ENCODE measurements around the gene LRRC51.

LRRC51 gene

GRCh38 chr11:72080326-72081183, at the start of gene LRRC51, which contains the start of gene NUMA1:
TSS of gene LRRC51 (plus strand) at chr11:72080850. CDS start at chr11:72089084, 8,234 bp downstream.
TSS of gene NUMA1 (minus strand) at chr11:72080542. CDS start at chr11:72035943, 44,599 bp downstream.
- no peaks in the 10 kb centered on the region for H3K27me3 ChIP-seq (ENCODE audit: insufficient read depth, low read length)
- peak within 1 kb of the TSS; percentile 92 for H3K27ac ChIP-seq (ENCODE audit: low read length)
- peak within 1 kb of the TSS; percentile 92 for H3K9ac ChIP-seq (ENCODE audit: low read depth, low read length)
- no peaks in the 10 kb centered on the region for H3K9me3 ChIP-seq (ENCODE audit: insufficient read depth, low read depth, low read length)
- peaks cover 5% of the 10 kb centered on the region for H3K4me1 ChIP-seq (ENCODE audit: insufficient read depth, low read length)
- H3K36me3 ChIP-seq (ENCODE audit: insufficient read depth, low read depth, low read length) = peaks cover 4% of the 10 kb centered on the region; the same call in 1 of the 2 replicates
- peak within 1 kb of the TSS; percentile 95 for H3K4me3 ChIP-seq (ENCODE audit: low read length)

- Histone ChIP-seq H3K4me3 (ENCODE audit: low read length) (no peak overlapping the region), H3K27me3 (ENCODE audit: insufficient read depth, low read length) (no peaks in the 10 kb centered on the region), H3K27ac (ENCODE audit: low read length) (no peak overlapping the region), H3K4me1 (ENCODE audit: insufficient read depth, low read length) (peaks cover 24% of the 10 kb centered on the region), H3K36me3 (ENCODE audit: insufficient read depth, low read depth, low read length) (peaks cover 39% of the 10 kb centered on the region), H3K9ac (ENCODE audit: low read depth, low read length) (no peak overlapping the region), H3K9me3 (ENCODE audit: insufficient read depth, low read depth, low read length) (no peaks in the 10 kb centered on the region)
Observed at GRCh38 chr11:72036687-72037086, 44.0 kb upstream of the LRRC51 start.

GRCh38 chr11:72037554-72038311, 42.9 kb upstream of the LRRC51 start:
- Histone ChIP-seq H3K36me3 (ENCODE audit: insufficient read depth, low read depth, low read length) (peaks cover 35% of the 10 kb centered on the region; the same call in 1 of the 2 replicates), H3K9ac (ENCODE audit: low read depth, low read length) (peak overlapping the region; percentile 92; the same call in 1 of the 2 replicates), H3K9me3 (ENCODE audit: insufficient read depth, low read depth, low read length) (no peaks in the 10 kb centered on the region), H3K4me3 (ENCODE audit: low read length) (no peak overlapping the region), H3K4me1 (ENCODE audit: insufficient read depth, low read length) (peaks cover 33% of the 10 kb centered on the region), H3K27ac (ENCODE audit: low read length) (no peak overlapping the region), H3K27me3 (ENCODE audit: insufficient read depth, low read length) (no peaks in the 10 kb centered on the region)

- Histone ChIP-seq H3K9me3 (ENCODE audit: insufficient read depth, low read depth, low read length) (no peaks in the 10 kb centered on the region), H3K9ac (ENCODE audit: low read depth, low read length) (peak overlapping the region; percentile 92; the same call in 1 of the 2 replicates), H3K27ac (ENCODE audit: low read length) (peak overlapping the region; percentile 95), H3K36me3 (ENCODE audit: insufficient read depth, low read depth, low read length) (peaks cover 30% of the 10 kb centered on the region; the same call in 1 of the 2 replicates), H3K27me3 (ENCODE audit: insufficient read depth, low read length) (no peaks in the 10 kb centered on the region), H3K4me1 (ENCODE audit: insufficient read depth, low read length) (peaks cover 33% of the 10 kb centered on the region), H3K4me3 (ENCODE audit: low read length) (no peak overlapping the region; the same call in 1 of the 2 replicates)
Observed at GRCh38 chr11:72038491-72038890, 42.2 kb upstream of the LRRC51 start.

- Histone ChIP-seq H3K27me3 (ENCODE audit: insufficient read depth, low read length) (no peaks in the 10 kb centered on the region), H3K4me1 (ENCODE audit: insufficient read depth, low read length) (peaks cover 33% of the 10 kb centered on the region), H3K27ac (ENCODE audit: low read length) (peak overlapping the region; percentile 95), H3K4me3 (ENCODE audit: low read length) (peak overlapping the region; percentile 78), H3K36me3 (ENCODE audit: insufficient read depth, low read depth, low read length) (peaks cover 22% of the 10 kb centered on the region; the same call in 1 of the 2 replicates), H3K9ac (ENCODE audit: low read depth, low read length) (peak overlapping the region; percentile 92; the same call in 1 of the 2 replicates), H3K9me3 (ENCODE audit: insufficient read depth, low read depth, low read length) (no peaks in the 10 kb centered on the region)
Observed at GRCh38 chr11:72039031-72039855, 41.4 kb upstream of the LRRC51 start.

- peak overlapping the region; percentile 92; the same call in 1 of the 2 replicates for H3K9ac ChIP-seq (ENCODE audit: low read depth, low read length)
- H3K9me3 ChIP-seq (ENCODE audit: insufficient read depth, low read depth, low read length) = no peaks in the 10 kb centered on the region
- no peaks in the 10 kb centered on the region for H3K27me3 ChIP-seq (ENCODE audit: insufficient read depth, low read length)
- peaks cover 33% of the 10 kb centered on the region for H3K4me1 ChIP-seq (ENCODE audit: insufficient read depth, low read length)
- peak overlapping the region; percentile 78 for H3K4me3 ChIP-seq (ENCODE audit: low read length)
- H3K36me3 ChIP-seq (ENCODE audit: insufficient read depth, low read depth, low read length) = peaks cover 16% of the 10 kb centered on the region; the same call in 1 of the 2 replicates
- peak overlapping the region; percentile 95 for H3K27ac ChIP-seq (ENCODE audit: low read length)
Observed at GRCh38 chr11:72039856-72040401, 40.7 kb upstream of the LRRC51 start.

- no peaks in the 10 kb centered on the region for H3K9me3 ChIP-seq (ENCODE audit: insufficient read depth, low read depth, low read length)
- peak overlapping the region; percentile 78 for H3K4me3 ChIP-seq (ENCODE audit: low read length)
- peak overlapping the region; percentile 95 for H3K27ac ChIP-seq (ENCODE audit: low read length)
- H3K27me3 ChIP-seq (ENCODE audit: insufficient read depth, low read length) = no peaks in the 10 kb centered on the region
- peaks cover 9% of the 10 kb centered on the region; the same call in 1 of the 2 replicates for H3K36me3 ChIP-seq (ENCODE audit: insufficient read depth, low read depth, low read length)
- peak overlapping the region; percentile 92 for H3K9ac ChIP-seq (ENCODE audit: low read depth, low read length)
- H3K4me1 ChIP-seq (ENCODE audit: insufficient read depth, low read length) = peaks cover 33% of the 10 kb centered on the region
Observed at GRCh38 chr11:72040491-72041363, 39.9 kb upstream of the LRRC51 start.

GRCh38 chr11:72041364-72042063, 39.1 kb upstream of the LRRC51 start:
- Histone ChIP-seq H3K27ac (ENCODE audit: low read length) (peak overlapping the region; percentile 95), H3K9me3 (ENCODE audit: insufficient read depth, low read depth, low read length) (no peaks in the 10 kb centered on the region), H3K4me1 (ENCODE audit: insufficient read depth, low read length) (peaks cover 33% of the 10 kb centered on the region), H3K9ac (ENCODE audit: low read depth, low read length) (peak overlapping the region; percentile 92), H3K27me3 (ENCODE audit: insufficient read depth, low read length) (no peaks in the 10 kb centered on the region), H3K4me3 (ENCODE audit: low read length) (peak overlapping the region; percentile 78), H3K36me3 (ENCODE audit: insufficient read depth, low read depth, low read length) (peaks cover 1% of the 10 kb centered on the region; the same call in 1 of the 2 replicates)

GRCh38 chr11:72042064-72042745, 38.4 kb upstream of the LRRC51 start:
- H3K27me3 ChIP-seq (ENCODE audit: insufficient read depth, low read length) = no peaks in the 10 kb centered on the region
- no peaks in the 10 kb centered on the region for H3K36me3 ChIP-seq (ENCODE audit: insufficient read depth, low read depth, low read length)
- no peaks in the 10 kb centered on the region for H3K9me3 ChIP-seq (ENCODE audit: insufficient read depth, low read depth, low read length)
- H3K4me3 ChIP-seq (ENCODE audit: low read length) = peak overlapping the region; percentile 78
- peak overlapping the region; percentile 95 for H3K27ac ChIP-seq (ENCODE audit: low read length)
- peak overlapping the region; percentile 92 for H3K9ac ChIP-seq (ENCODE audit: low read depth, low read length)
- H3K4me1 ChIP-seq (ENCODE audit: insufficient read depth, low read length) = peaks cover 33% of the 10 kb centered on the region

Data from iPS-20b (cell line).